Measurements from ENCODE around the gene ZDHHC1. TPM values are rescaled to one million over a fixed set of nuclear protein-coding genes. Genes with fewer than 3 reads are reported as not detected.

Gene ZDHHC1
- total and polyA plus RNA-seq, 2 of the 13 experiments (the other 11 are each of a cell fraction or from before 2014, with no cell fraction given), result 0.51 to 1.1 TPM

GRCh38 chr16:67424261-67424615 is 8.0 kb upstream of the ZDHHC1 start (continued):
- no peak for TF ChIP-seq DMTF1 (CRISPR knock-in tag; IDR thresholded peaks at IDR 0.05)
- no peak for TF ChIP-seq ZNF615 (CRISPR knock-in tag; IDR thresholded peaks at IDR 0.05; ENCODE audit: borderline replicate concordance)
- no peak for TF ChIP-seq ZNF678 (CRISPR knock-in tag; IDR thresholded peaks at IDR 0.05)

- Histone ChIP-seq H3K36me3 (replicated peaks in 1 of 2; ENCODE audit: control insufficient read depth in 1 of 2, insufficient read depth in 2 of 2, low read length in 2 of 2) (no peaks in the 10 kb centered on the region), H2AFZ (ENCODE audit: low read length) (no peak overlapping the region), H3K4me2 (ENCODE audit: low read depth, low read length) (no peak overlapping the region), H3K27me3 (ENCODE audit: control insufficient read depth in 1 of 2, insufficient read depth in 2 of 2, low read length in 2 of 2) (peaks cover 5 to 41% of the 10 kb centered on the region in 2 experiments), H3K27ac (ENCODE audit: extremely low read length, insufficient read depth, low read length) (no peak overlapping the region), H3K4me3 (replicated peaks in 1 of 3; ENCODE audit: insufficient read depth in 1 of 3, low read depth in 2 of 3, low read length in 3 of 3) (no peak overlapping the region), H3K79me2 (ENCODE audit: insufficient read depth, low read length) (no peaks in the 10 kb centered on the region), H3K9me3 (ENCODE audit: low read length) (no peaks in the 10 kb centered on the region), H4K20me1 (ENCODE audit: insufficient read depth, low read length) (no peaks in the 10 kb centered on the region), H3K4me1 (ENCODE audit: insufficient read depth, low read length) (peaks cover 16% of the 10 kb centered on the region), H3K9ac (ENCODE audit: insufficient read depth, low read depth, low read length) (no peak overlapping the region)
- DNase-seq (ENCODE audit: low spot score), result no peak
- ChIA-PET POLR2A (no interaction called here), CTCF (ENCODE audit: low intra/inter-chr PET ratio, low total read pairs) (no interaction called here)
- BruUV-seq (replicated peaks), result no TSS peak
- intact Hi-C loops (cut with micrococcal nuclease; ENCODE audit: unreplicated experiment) (no loop called here), in situ Hi-C loops (cut with HindIII; ENCODE audit: extremely low pct_ligation_motif_present, low pct_unique_long_range_greater_than_20kb) (no loop called here)
- TF ChIP-seq TEF (CRISPR knock-in tag; IDR thresholded peaks at IDR 0.05) (0 out of 2 replicates have a peak, but pooled peaks have one; percentile 24), NCOA5 (CRISPR knock-in tag; IDR thresholded peaks at IDR 0.05) (no peak)
- WGBS (ENCODE audit: low lambda C conversion rate), result 36% methylated on average over 9 of the region's 9 CpGs
- no peak for FAIRE-seq
- ATAC-seq, result no peak
Observed at GRCh38 chr16:67423611-67424260, 7.5 kb upstream of the ZDHHC1 start.

All from HepG2 (cell line).